SKM-1 treated with dmso at 0.1 percent for 144 hours (cell line): ENCODE results near the gene EIF4G3.

Source experiments
- DNase-seq: peaks from one replicate; lab custom pipeline; 2025; ENCODE audit not compliant: unreplicated experiment; lab: John Stamatoyannopoulos, UW

Gene EIF4G3

GRCh38 chr1:20770314-20771087, 406.2 kb downstream of the EIF4G3 start:
- DNase-seq = no peak

- no peak for DNase-seq
Measured at GRCh38 chr1:20767271-20767670, 409.4 kb downstream of the EIF4G3 start.

- no peak for DNase-seq
Measured at GRCh38 chr1:20763417-20763816, 413.3 kb downstream of the EIF4G3 start.

GRCh38 chr1:20760322-20760721, 416.4 kb downstream of the EIF4G3 start:
- no peak for DNase-seq
